ENCODE measurements around the gene GLDC. TPM values are rescaled to one million over a fixed set of nuclear protein-coding genes. Genes with fewer than 3 reads are reported as not detected.
"Not testable (repeated sequence)": the region's sequence is repeated elsewhere in the genome, so short reads cannot be mapped to it uniquely, and the experiment has no call there.

Gene GLDC
- total RNA-seq, 1 experiment from 2014 or later = 4.0 TPM

GRCh38 chr9:6628704-6629103 is 16.8 kb downstream of the GLDC start:
- TF ChIP-seq REST (IDR thresholded peaks at IDR 0.05; ENCODE audit: insufficient read depth in 1 of 2, low read depth in 2 of 2, low read length in 1 of 2) = no peak
- TF ChIP-seq SIN3A (IDR thresholded peaks at IDR 0.05; ENCODE audit: borderline replicate concordance, insufficient read depth, low read depth, low read length) = no peak
- no peak for TF ChIP-seq CTCF (IDR thresholded peaks at IDR 0.05)
- no peak for TF ChIP-seq POLR2AphosphoS5 (IDR thresholded peaks at IDR 0.05; ENCODE audit: low read depth, low read length)
- TF ChIP-seq TCF7L2 (IDR thresholded peaks at IDR 0.05; ENCODE audit: low read depth, low read length) = no peak
- in situ Hi-C loops (cut with HindIII; ENCODE audit: low pct_unique_long_range_greater_than_20kb, low sequenced_read_pairs) = no loop called here
- CTCF ChIA-PET = no interaction called here

DNA sequence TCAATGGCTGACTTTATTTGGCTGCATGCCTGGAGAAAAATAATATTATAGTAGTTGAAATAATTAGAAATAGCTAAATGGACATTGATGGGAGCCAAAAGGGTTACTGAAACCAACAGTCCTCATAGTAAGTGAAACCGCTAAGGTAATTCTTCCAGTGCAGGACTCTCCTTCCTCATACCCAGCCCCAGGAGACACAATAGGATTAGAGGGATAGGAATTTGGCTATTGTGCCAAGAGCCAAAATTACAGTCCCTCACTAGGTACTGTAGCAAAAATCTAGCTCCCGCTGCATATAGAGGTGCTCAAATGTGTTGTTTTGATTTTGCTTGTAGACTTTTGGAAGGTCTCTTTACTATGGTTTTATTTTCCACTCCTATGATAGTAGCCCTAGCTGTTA is 20.2 kb downstream of the GLDC start:
- Histone ChIP-seq H3K9me3 (ENCODE audit: control insufficient read depth, insufficient read depth, low read depth, low read length) (no peaks in the 10 kb centered on the region), H3K27ac (ENCODE audit: low read length) (no peak overlapping the region), H3K4me3 (ENCODE audit: low read depth in 2 of 2, low read length in 2 of 2) (no peak overlapping the region), H3K36me3 (ENCODE audit: control insufficient read depth, insufficient read depth, low read length) (no peaks in the 10 kb centered on the region), H3K27me3 (ENCODE audit: control insufficient read depth, insufficient read depth, low read length) (no peaks in the 10 kb centered on the region), H3K4me1 (ENCODE audit: control insufficient read depth, insufficient read depth, low read length) (no peaks in the 10 kb centered on the region)
- ATAC-seq (no peak), DNase-seq (ENCODE audit: low read depth, low spot score) (no peak)
- intact Hi-C loops (cut with micrococcal nuclease; ENCODE audit: unreplicated experiment) (no loop called here), in situ Hi-C loops (cut with HindIII; ENCODE audit: low pct_unique_long_range_greater_than_20kb, low sequenced_read_pairs) (no loop called here)
- ChIA-PET CTCF (no interaction called here), POLR2A (no interaction called here)
- TF ChIP-seq TCF7L2 (IDR thresholded peaks at IDR 0.05; ENCODE audit: low read depth, low read length) (no peak), CTCF (IDR thresholded peaks at IDR 0.05) (no peak), POLR2AphosphoS5 (IDR thresholded peaks at IDR 0.05; ENCODE audit: low read depth, low read length) (no peak)
- no TSS peak for BruUV-seq (replicated peaks)

More at GRCh38 chr9:6628704-6629103, 16.8 kb downstream of the GLDC start:
- Histone ChIP-seq H3K4me3 (ENCODE audit: low read depth in 2 of 2, low read length in 2 of 2) (no peak overlapping the region), H3K36me3 (ENCODE audit: control insufficient read depth, insufficient read depth, low read length) (no peaks in the 10 kb centered on the region), H3K9me3 (ENCODE audit: control insufficient read depth, insufficient read depth, low read depth, low read length) (no peaks in the 10 kb centered on the region), H3K27ac (ENCODE audit: low read length) (no peak overlapping the region), H3K4me1 (ENCODE audit: control insufficient read depth, insufficient read depth, low read length) (no peaks in the 10 kb centered on the region), H3K27me3 (ENCODE audit: control insufficient read depth, insufficient read depth, low read length) (no peaks in the 10 kb centered on the region)
- BruUV-seq (replicated peaks) = no TSS peak
- POLR2A ChIA-PET = no interaction called here
- intact Hi-C loops (cut with micrococcal nuclease; ENCODE audit: unreplicated experiment) = no loop called here
- DNase-seq (ENCODE audit: low read depth, low spot score) = no peak
- ATAC-seq = no peak

- H3K4me3 ChIP-seq (ENCODE audit: low read depth in 2 of 2, low read length in 2 of 2); in situ Hi-C loops (cut with HindIII; ENCODE audit: low pct_unique_long_range_greater_than_20kb, low sequenced_read_pairs); H3K27me3 ChIP-seq (ENCODE audit: control insufficient read depth, insufficient read depth, low read length); H3K36me3 ChIP-seq (ENCODE audit: control insufficient read depth, insufficient read depth, low read length); DNase-seq (ENCODE audit: low read depth, low spot score); POLR2A ChIA-PET; H3K9me3 ChIP-seq (ENCODE audit: control insufficient read depth, insufficient read depth, low read depth, low read length); H3K4me1 ChIP-seq (ENCODE audit: control insufficient read depth, insufficient read depth, low read length); CTCF ChIA-PET; BruUV-seq (replicated peaks); H3K27ac ChIP-seq (ENCODE audit: low read length); ATAC-seq; intact Hi-C loops (cut with micrococcal nuclease; ENCODE audit: unreplicated experiment): not testable (repeated sequence)
Observed at GRCh38 chr9:6622784-6623183, 22.7 kb downstream of the GLDC start.

Measured in Panc1 (cell line).